Stimulated activated CD8-positive, alpha-beta memory T cell treated with anti-CD3 and anti-CD28 coated beads, Interleukin-12 subunit alpha, Interleukin-12 subunit beta, amount 100 ng/mL, for 4 hours (primary cell): Measurements from ENCODE around the gene HK3.

Experiments used
- DNase-seq: peaks from one replicate; pipeline ENCODE4 v3.0.0-alpha.2; 2020; ENCODE audit warnings: low read depth

Gene HK3

GRCh38 chr5:176902911-176903664 lies 3.9 kb upstream of the HK3 start:
- no peak for DNase-seq

GRCh38 chr5:176902102-176902814 lies 3.1 kb upstream of the HK3 start:
- DNase-seq = no peak

GRCh38 chr5:176901260-176902101 lies 2.3 kb upstream of the HK3 start:
- DNase-seq = no peak

DNA sequence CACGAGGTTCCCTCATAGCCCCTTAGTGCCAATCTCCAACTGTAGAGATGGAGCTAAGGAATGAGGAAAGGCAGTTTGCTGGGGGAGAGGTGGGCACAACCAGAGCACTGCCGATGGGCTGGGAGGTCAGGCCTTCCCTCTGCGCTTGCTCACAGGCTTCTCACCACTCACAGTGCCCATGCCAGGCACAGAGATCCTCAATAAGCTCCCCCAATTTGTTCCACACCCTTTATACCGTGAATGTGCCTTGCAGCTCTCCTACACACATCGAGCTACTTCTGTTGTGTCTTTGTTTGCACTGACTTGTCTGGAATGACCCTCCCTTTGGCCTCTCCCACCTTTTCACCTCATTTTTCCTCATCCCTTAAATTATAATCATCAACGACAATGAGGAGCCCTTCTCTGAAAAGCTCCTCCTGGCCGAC lies 1.6 kb upstream of the HK3 start:
- no peak for DNase-seq

- no peak for DNase-seq
Observed at GRCh38 chr5:176899946-176900779, 1.0 kb upstream of the HK3 start.

DNA sequence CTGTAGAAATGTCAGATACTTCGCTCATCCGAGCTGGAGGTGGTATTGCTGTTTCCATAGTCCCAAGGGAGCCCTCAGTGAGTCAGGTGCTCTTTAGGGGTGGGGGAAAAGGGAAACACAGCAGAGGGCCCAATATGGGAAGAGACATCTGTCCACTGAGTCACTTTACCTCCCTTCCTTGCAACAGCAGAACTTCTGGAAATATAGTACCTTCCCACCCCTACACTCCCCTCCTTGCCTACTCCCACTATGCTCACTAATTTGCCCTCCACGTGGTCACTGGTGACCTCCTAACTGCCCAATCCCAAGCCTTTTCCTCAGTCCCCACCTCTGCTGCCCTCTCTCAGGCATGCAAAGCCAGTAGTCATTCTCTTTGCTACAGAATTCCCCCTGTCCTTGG lies 1.9 kb downstream of the HK3 start:
- no peak for DNase-seq

DNA sequence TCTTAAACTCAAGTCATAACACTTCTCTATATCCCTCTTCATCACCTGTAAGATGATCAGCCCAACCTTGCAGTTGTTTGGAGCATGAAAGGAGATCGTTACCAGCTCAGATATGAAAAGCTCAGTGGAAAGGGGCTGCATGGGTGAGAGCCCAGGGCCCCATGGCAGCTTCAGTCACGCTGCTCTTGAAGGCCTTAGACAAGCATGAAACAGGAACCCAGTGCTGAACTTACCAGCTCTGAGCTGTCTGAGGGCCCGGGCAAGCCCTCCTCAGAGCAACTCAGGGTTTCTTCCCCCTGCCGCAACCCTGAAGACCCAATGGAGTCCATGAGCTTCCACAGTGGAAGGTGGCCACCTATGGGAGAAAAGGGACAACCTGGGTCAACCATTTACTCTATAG lies 3.3 kb downstream of the HK3 start:
- no peak for DNase-seq

- no peak for DNase-seq
Observed at GRCh38 chr5:176894298-176894697, 4.8 kb downstream of the HK3 start.

GRCh38 chr5:176892663-176893062 lies 6.5 kb downstream of the HK3 start:
- no peak for DNase-seq

DNA sequence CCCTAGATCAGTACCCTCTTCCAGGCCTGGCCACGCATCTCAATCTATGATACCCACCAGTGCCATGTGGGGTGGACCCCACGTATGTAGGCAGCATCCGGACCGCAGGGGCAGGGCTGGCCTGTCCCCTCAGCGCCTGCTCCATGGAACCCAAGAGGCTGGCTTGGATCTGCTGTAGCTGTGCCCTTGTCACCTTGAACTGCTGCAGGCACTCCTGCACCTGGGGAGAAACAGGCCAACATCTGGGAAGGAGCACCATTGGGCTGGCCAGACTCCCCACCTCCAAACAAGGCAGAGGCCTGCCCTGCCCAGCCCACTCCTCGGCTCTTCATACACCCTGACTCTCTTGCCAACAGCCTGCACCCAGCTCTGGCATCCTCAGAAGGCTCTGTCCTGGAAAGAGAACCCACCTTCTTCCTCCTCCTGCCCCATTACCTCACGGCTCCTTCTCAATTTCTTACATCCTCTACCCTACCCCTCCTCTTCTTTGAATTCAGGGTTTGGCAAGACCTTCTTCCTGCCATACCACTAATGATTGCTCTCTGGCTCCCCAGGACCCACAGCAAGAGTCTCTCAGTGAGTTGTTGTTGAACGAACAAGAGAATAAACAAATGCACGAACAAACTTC lies 7.7 kb downstream of the HK3 start:
- DNase-seq = no peak

- DNase-seq = no peak
Observed at GRCh38 chr5:176890455-176891330, 8.5 kb downstream of the HK3 start.

DNA sequence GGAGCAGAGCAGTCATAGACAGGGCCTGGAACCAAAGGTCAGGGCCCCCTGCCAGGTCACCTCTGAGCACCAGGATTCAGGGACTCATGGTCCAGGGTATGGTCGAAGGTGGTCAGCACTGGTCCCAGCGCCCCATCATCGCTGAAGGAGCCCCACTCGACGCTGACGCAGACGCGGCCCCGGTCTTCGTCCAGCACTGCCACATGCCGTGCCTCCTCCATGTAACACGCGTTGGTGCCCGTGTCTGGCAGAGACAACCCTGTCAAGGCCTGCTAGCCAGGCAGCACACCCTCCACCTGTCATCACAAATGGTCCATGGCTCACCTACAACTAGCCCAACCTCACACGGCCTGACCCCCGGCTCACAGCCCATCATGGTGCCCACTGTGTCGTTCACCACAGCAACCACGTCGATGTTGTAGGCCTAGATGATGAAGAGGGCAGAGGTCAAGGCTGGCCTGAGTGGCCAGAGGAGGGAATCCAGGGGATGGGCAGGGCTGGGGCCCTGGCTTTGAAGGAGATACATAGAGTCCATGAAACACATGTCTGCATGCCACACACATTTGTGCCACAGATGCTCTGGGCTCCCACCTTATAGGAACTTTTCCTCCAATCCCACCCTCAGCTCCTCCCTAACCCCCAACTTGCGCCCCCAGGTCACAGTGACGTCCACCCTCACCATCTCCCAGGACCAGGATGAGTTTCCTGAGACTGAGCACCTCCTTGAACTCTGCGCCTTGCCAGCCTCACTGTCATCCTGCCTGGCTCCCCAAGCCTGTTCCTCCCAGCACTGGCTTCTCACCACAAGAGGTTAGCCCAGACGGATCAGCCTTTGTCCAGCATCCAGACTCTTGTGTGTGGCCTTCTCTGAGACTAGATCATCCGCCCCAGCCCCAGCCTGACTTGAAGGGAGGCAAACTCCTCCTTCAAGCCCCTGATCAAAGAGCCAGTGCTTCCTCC lies 9.5 kb downstream of the HK3 start:
- no peak for DNase-seq

DNA sequence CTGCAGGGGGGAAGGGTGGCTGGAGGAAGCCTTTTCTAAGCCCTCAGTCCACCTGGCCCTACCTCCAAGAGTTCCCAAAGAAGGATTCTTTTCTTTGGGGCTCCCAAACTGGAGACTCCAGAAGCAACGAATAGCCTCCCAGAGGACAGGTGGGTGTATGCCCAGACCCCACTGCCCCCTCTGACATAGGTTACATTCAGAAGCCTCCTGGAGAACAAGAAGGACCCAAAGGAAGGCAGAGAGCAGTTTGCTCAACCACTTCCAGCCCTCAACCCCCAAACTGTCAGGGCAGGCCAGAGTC lies 10.3 kb downstream of the HK3 start:
- DNase-seq = no peak

DNA sequence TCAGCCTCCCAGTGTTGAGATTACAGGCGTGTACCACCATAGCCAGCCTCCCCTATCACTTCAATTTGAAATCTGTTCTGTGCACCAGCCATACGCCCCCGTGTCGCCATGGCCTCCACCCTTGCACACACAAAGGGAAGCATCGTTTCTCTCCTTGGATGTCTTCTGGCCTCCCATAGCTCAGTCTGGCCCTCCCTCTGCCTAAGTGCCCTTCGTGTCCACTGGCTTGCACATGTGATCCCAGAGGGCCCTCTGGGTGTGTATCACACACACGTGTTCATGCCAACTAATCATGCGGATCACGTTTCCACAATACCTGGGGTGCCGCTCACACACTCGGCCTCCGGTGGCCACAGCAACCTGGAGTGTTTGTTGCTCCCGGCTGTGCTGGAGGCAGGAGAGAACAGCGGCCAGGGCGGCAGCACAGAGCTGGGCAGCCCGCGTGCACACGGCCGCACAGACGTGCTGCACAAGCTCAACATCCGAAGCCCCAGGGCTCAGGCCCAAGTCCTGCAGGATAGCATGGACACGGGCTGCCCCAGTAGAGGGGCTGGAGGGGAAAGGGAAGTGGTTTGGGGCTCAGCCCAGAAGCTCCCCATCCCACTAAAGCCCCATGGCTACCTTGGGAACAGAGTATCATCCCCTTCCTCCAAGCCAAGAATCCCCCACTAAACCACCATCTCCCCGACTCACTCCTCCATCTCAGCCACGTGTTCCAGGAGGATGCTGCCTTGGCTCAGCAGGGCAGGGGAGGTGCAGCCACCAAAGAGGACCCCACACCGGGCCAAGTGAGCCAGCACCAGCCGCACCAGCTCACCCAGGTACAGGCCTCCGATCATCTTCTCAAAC lies 10.9 kb downstream of the HK3 start:
- DNase-seq = no peak

DNA sequence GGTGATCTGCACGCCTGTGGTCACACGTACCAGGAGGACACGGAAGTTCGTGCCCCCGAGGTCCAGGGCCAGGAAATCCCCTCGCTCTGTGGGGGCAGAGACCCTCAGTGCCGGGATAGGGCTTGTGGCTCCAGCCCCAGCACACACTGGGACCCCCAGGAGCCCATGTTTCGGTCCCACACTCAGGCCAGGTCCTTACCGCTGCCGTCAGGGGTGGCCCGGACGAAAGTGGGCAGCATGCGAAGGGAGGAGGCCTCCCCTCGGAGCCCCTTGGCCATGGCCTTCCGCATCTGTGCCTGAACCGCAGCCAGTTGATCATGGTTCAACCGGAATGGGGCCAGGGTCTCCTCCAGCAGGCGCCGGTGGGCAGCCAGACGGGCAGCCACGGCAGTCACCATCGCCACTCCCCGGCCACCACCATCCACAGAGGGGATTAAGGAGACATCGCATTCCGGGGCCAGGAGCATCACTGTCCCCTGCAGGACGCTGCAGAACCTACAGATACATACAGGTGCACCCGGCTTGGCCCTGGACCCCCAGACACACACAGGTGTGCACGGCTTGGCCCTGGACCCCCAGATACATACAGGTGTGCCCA lies 11.8 kb downstream of the HK3 start:
- no peak for DNase-seq

DNA sequence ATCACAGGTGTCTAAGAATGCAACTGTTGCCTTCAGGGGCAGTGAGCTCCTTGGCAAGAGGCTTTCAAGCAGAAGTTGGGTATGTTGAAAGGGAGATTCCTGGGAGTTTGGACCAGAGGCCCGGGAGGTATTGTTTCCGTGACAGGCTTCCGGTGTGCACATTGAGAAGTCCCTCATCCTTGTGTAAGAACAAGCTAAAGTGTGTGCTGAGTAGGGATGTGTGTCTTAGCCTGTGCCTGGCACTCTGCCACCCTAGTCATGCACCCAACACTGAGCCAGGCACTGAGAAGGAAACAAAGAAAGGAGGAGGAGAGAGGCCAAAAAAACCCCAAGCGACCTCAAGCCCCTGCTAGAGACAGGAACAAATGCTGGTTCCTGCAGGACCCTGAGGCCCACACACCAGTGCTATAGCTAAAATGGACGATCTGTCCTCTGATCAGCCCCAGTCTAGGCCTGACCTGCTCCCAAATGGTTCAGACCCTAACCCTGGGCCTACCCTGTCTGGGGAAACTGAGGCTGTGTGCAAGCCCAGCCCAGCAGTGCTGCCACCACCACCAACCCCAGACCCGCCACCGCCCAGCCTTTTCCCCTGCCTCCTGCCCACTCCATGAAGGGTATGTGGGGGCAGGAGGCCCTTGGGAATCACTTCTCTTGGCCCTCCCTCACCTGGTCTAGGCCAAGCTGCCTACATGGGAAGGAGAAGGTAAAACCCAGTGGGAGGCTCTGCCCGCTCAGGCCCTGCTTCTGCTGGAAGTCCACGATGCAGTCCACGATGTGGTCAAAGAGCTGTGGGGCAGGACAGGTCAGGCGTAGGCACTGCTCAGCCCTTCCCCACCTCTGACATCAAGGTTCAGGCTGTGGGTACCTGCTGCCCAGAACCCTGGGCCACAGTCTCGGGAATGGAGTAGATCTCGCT lies 12.6 kb downstream of the HK3 start:
- DNase-seq = no peak

DNA sequence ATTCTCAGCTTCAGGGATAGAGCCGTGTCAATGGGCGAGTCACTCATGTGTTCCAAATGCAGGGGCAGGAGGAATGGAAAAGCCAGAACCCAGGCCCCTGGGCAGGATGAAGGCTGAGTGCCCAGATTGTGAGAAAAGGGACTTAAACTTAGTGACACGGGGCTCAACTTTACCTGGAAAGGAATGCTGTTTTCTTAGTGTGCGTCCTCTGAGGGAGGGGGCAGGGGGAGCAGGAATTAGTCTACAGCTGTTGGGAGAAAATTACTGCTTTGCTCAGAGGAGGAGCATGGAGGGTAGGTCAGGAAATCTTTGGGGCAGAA lies 14.6 kb downstream of the HK3 start:
- no peak for DNase-seq
